ENCODE measurements around the gene FYB1.

DNA sequence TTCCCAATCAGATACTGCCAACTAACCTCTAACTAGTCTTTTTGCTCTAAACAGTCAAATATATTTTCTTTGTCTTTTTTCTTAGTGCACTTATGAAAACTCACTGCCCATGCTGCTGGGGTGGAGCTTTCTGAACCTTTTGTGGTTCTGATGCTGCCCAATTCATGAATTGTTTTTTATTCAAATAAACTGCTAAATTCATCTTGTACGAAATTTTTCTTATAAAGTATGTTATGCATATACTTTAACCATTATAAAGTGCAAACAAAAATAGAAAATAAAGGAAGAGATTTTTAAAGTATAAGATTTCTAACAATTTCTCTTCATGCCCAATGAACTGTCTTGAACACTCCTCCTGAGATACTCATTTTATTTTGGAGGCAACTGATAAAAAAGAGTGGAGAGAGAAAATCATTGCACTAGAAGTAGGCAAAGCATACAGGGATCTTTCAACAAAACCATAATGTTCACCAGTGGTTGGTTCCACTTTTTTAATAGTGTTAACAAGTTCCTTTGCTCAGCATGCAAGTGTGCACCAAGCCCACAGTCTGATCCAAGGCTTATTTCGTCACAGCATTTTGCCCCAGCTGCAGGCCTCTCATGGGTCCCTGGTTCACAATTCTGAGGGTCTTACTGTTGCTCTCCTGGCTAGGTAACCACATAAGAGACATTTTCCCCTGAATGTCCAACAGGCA is 6.2 kb upstream of the FYB1 start:
- TF ChIP-seq, protein P1, sequence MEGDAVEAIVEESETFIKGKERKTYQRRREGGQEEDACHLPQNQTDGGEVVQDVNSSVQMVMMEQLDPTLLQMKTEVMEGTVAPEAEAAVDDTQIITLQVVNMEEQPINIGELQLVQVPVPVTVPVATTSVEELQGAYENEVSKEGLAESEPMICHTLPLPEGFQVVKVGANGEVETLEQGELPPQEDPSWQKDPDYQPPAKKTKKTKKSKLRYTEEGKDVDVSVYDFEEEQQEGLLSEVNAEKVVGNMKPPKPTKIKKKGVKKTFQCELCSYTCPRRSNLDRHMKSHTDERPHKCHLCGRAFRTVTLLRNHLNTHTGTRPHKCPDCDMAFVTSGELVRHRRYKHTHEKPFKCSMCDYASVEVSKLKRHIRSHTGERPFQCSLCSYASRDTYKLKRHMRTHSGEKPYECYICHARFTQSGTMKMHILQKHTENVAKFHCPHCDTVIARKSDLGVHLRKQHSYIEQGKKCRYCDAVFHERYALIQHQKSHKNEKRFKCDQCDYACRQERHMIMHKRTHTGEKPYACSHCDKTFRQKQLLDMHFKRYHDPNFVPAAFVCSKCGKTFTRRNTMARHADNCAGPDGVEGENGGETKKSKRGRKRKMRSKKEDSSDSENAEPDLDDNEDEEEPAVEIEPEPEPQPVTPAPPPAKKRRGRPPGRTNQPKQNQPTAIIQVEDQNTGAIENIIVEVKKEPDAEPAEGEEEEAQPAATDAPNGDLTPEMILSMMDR (conservative IDR thresholded peaks at IDR 0.05) = no peak
- TF ChIP-seq ZFX (IDR thresholded peaks at IDR 0.05) = no peak

Measured in C4-2B (cell line).